Endothelial cell of umbilical vein (primary cell): Measurements from ENCODE around the gene MAPK13.

Source experiments
- EZH2 ChIP-seq: IDR thresholded peaks from 2 replicates; pipeline ENCODE4 v1.6.1; 2012; ENCODE audit warnings: borderline replicate concordance, low read depth, mild to moderate bottlenecking, moderate library complexity, low read length, inconsistent platforms; ENCODE audit not compliant: severe bottlenecking
- FOS ChIP-seq: IDR thresholded peaks from 2 replicates; pipeline ENCODE4 v1.6.1; 2011; ENCODE audit warnings: mild to moderate bottlenecking, low read length, moderate library complexity, borderline replicate concordance; ENCODE audit not compliant: insufficient read depth

GRCh38 chr6:36141091-36141490, 10.8 kb downstream of the MAPK13 start:
- TF ChIP-seq FOS (no peak), EZH2 (no peak)
